CD14-positive monocyte (primary cell): ENCODE measurements around the gene SNX5. TPM values are rescaled to one million over a fixed set of nuclear protein-coding genes. Genes with fewer than 3 reads are reported as not detected.

Source experiments
- DNase-seq, 3 donors: peaks; one replicate each; pipeline ENCODE4 v3.0.0-alpha.2; 2011 to 2022
- H2AFZ ChIP-seq: 2 replicates; pipeline ENCODE4 v1.6.0; 2012; ENCODE audit warnings: mild to moderate bottlenecking, low read depth, low read length, inconsistent platforms; ENCODE audit not compliant: insufficient read depth, poor library complexity, severe bottlenecking
- H3K27ac ChIP-seq, 2 donors: 1 replicate in 1 of 2; 2 replicates in 1 of 2; pipeline ENCODE4 v1.5.1; 2012 to 2013; ENCODE audit warnings: low read length in 2 of 2, control low read depth in 1 of 2, inconsistent platforms in 1 of 2, low read depth in 1 of 2, mild to moderate bottlenecking in 1 of 2
- H3K27me3 ChIP-seq, 2 donors: one replicate each; pipeline versions ENCODE4 v1.6.0 to v1.6.1; 2011 to 2013; ENCODE audit warnings: low read length in 2 of 2; ENCODE audit not compliant: control insufficient read depth in 2 of 2, insufficient read depth in 2 of 2
- H3K36me3 ChIP-seq, 2 donors: replicated peaks in 1 of 2; 1 replicate in 1 of 2; 2 replicates in 1 of 2; pipeline versions ENCODE4 v1.5.1 to v1.6.1; 2012 to 2013; ENCODE audit warnings: low read length in 2 of 2, control low read depth in 1 of 2, inconsistent platforms in 1 of 2, mild to moderate bottlenecking in 1 of 2; ENCODE audit not compliant: insufficient read depth in 2 of 2, control insufficient read depth in 1 of 2
- H3K4me1 ChIP-seq, 2 donors: 1 replicate in 1 of 2; 2 replicates in 1 of 2; pipeline versions ENCODE4 v1.5.1 to v1.6.1; 2012 to 2013; ENCODE audit warnings: low read length in 2 of 2, control low read depth in 1 of 2, inconsistent platforms in 1 of 2, mild to moderate bottlenecking in 1 of 2, moderate library complexity in 1 of 2; ENCODE audit not compliant: insufficient read depth in 2 of 2, control insufficient read depth in 1 of 2
- H3K4me2 ChIP-seq: replicated peaks from 2 replicates; pipeline ENCODE3; 2012; ENCODE audit warnings: low read length, moderate library complexity, mild to moderate bottlenecking; ENCODE audit not compliant: poor library complexity, severe bottlenecking; ENCODE audit errors: extremely low read depth
- H3K4me3 ChIP-seq, 3 experiments: fragments of 200-600 bp in 1 of 3; sonication (generic) in 1 of 3; replicated peaks in 1 of 3; 1 replicate in 2 of 3; 2 replicates in 1 of 3; pipeline ENCODE4 v1.5.1; 2011 to 2013; ENCODE audit warnings: low read length in 3 of 3, mild to moderate bottlenecking in 3 of 3, control low read depth in 2 of 3, low read depth in 2 of 3, inconsistent platforms in 1 of 3, moderate library complexity in 1 of 3
- H3K79me2 ChIP-seq: 2 replicates; pipeline ENCODE4 v1.6.0; 2012; ENCODE audit warnings: mild to moderate bottlenecking, control low read depth, inconsistent platforms, low read length, moderate library complexity; ENCODE audit not compliant: insufficient read depth
- H3K9ac ChIP-seq: 2 replicates; pipeline ENCODE4 v1.6.0; 2017; ENCODE audit warnings: low read length, mild to moderate bottlenecking; ENCODE audit not compliant: insufficient read depth, poor library complexity, severe bottlenecking
- H3K9me3 ChIP-seq, 2 donors: replicated peaks in 1 of 2; 1 replicate in 1 of 2; 2 replicates in 1 of 2; pipeline versions ENCODE4 v1.5.1 to v1.6.1; 2012 to 2013; ENCODE audit warnings: low read length in 2 of 2, control low read depth in 1 of 2; ENCODE audit not compliant: control insufficient read depth in 1 of 2, insufficient read depth in 1 of 2
- H4K20me1 ChIP-seq: 2 replicates; pipeline ENCODE4 v1.6.0; 2012; ENCODE audit warnings: mild to moderate bottlenecking, low read length, control low read depth, moderate library complexity; ENCODE audit not compliant: insufficient read depth
- H3K27ac Mint-ChIP-seq, 7 donors: one replicate each; pipeline ENCODE4 v1.8.0; 2020; ENCODE audit warnings: mild to moderate bottlenecking in 7 of 7, mixed read lengths in 7 of 7, moderate library complexity in 6 of 7, inconsistent platforms in 2 of 7
- H3K27me3 Mint-ChIP-seq, 3 donors: one replicate each; pipeline ENCODE4 v1.8.0; 2021 to 2022; ENCODE audit warnings: low read depth in 3 of 3, mild to moderate bottlenecking in 3 of 3, mixed read lengths in 3 of 3, moderate library complexity in 3 of 3, inconsistent platforms in 1 of 3
- H3K36me3 Mint-ChIP-seq, 2 donors: one replicate each; pipeline ENCODE4 v1.8.0; 2020; ENCODE audit warnings: mixed read lengths in 2 of 2, inconsistent platforms in 1 of 2, mild to moderate bottlenecking in 1 of 2
- H3K4me1 Mint-ChIP-seq: one replicate; pipeline ENCODE4 v1.8.0; 2020; ENCODE audit warnings: mild to moderate bottlenecking, mixed read lengths
- H3K4me3 Mint-ChIP-seq, 2 donors: one replicate each; pipeline ENCODE4 v1.8.0; 2020; ENCODE audit warnings: mild to moderate bottlenecking in 2 of 2, mixed read lengths in 2 of 2, moderate library complexity in 1 of 2
- H3K9me3 Mint-ChIP-seq, 7 donors: one replicate each; pipeline ENCODE4 v1.8.0; 2020 to 2022; ENCODE audit warnings: mixed read lengths in 7 of 7, mild to moderate bottlenecking in 6 of 7, moderate library complexity in 6 of 7, inconsistent platforms in 2 of 7
- WGBS: methylation state at CpG from one replicate; pipeline ENCODE4 v1.1.5; 2013; ENCODE audit warnings: missing lambda C conversion rate; ENCODE audit not compliant: insufficient coverage; 5-methylcytosine and 5-hydroxymethylcytosine counted together
- intact Hi-C, 2 donors: fragments of 100-400 bp; cut with micrococcal nuclease; formaldehyde crosslinking; loops; one replicate each; pipeline versions ENCODE4 v1.15.0 to v1.15.1; 2023
- polyA plus RNA-seq, 3 donors: library from polyadenylated mRNA; depleted of rRNA in 1 of 3; unstranded in 2 of 3; stranded (reverse) in 1 of 3; fragments of 300-500 nt in 2 of 3; fragments of >200 nt in 1 of 3; fragmentation: Illumina TruSeq in 2 of 3; gene quantifications; 1 replicate in 2 of 3; 2 replicates in 1 of 3; pipeline ENCODE4 v1.2.3, GENCODE V29; 2012 to 2021
- TF ChIP-seq, protein P1 (sequence below): fragments of 200-600 bp; IDR thresholded peaks from one replicate; pipeline ENCODE4 v1.8.0; 2022; ENCODE audit warnings: antibody characterized with exemption, mild to moderate bottlenecking

Gene SNX5
- polyA plus RNA-seq, 3 donors = 55.6 to 83.8 (median 66.1) TPM

DNA sequence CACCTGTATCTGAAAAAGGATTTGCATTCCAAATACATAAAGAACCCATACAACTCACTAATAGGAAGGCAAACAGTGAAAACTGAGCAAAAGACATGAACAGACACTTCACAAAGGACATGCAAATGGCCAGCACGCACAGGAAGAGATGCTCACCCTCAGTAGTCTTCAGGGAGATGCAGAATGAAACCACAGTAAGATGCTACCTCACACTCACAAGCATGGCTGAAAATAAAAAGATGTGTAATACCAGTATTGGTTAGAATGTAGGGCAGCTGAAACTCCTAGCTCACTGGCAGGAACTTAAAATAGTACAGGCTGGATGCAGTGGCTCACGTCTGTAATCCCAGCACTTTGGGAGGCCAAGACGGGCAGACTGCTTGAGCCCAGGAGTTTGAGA is 64.6 kb downstream of the SNX5 start:
- Histone ChIP-seq H3K4me1 (no peaks in the 10 kb centered on the region), H3K27me3 (no peaks in the 10 kb centered on the region), H2AFZ (no peak overlapping the region), H3K4me3 (no peak overlapping the region), H3K36me3 (no peaks in the 10 kb centered on the region), H4K20me1 (no peaks in the 10 kb centered on the region), H3K9me3 (no peaks in the 10 kb centered on the region), H3K4me2 (no peak overlapping the region), H3K79me2 (no peaks in the 10 kb centered on the region), H3K27ac (no peak overlapping the region), H3K9ac (no peak overlapping the region)
- TF ChIP-seq, protein P1, sequence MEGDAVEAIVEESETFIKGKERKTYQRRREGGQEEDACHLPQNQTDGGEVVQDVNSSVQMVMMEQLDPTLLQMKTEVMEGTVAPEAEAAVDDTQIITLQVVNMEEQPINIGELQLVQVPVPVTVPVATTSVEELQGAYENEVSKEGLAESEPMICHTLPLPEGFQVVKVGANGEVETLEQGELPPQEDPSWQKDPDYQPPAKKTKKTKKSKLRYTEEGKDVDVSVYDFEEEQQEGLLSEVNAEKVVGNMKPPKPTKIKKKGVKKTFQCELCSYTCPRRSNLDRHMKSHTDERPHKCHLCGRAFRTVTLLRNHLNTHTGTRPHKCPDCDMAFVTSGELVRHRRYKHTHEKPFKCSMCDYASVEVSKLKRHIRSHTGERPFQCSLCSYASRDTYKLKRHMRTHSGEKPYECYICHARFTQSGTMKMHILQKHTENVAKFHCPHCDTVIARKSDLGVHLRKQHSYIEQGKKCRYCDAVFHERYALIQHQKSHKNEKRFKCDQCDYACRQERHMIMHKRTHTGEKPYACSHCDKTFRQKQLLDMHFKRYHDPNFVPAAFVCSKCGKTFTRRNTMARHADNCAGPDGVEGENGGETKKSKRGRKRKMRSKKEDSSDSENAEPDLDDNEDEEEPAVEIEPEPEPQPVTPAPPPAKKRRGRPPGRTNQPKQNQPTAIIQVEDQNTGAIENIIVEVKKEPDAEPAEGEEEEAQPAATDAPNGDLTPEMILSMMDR = no peak
- no CpG with 5 or more reads among the region's 3 CpGs for WGBS
- DNase-seq = no peak
- no peak overlapping the region for H3K4me3 Mint-ChIP-seq
- no peaks in the 10 kb centered on the region for H3K9me3 Mint-ChIP-seq
- H3K4me1 Mint-ChIP-seq = no peaks in the 10 kb centered on the region
- no peaks in the 10 kb centered on the region for H3K36me3 Mint-ChIP-seq
- peaks cover 0 to 2% (median 2%) of the 10 kb centered on the region in 3 donors for H3K27me3 Mint-ChIP-seq
- intact Hi-C loops = no loop called here
- peak overlapping the region in 1 of 7 donors; percentile 55 for H3K27ac Mint-ChIP-seq

DNA sequence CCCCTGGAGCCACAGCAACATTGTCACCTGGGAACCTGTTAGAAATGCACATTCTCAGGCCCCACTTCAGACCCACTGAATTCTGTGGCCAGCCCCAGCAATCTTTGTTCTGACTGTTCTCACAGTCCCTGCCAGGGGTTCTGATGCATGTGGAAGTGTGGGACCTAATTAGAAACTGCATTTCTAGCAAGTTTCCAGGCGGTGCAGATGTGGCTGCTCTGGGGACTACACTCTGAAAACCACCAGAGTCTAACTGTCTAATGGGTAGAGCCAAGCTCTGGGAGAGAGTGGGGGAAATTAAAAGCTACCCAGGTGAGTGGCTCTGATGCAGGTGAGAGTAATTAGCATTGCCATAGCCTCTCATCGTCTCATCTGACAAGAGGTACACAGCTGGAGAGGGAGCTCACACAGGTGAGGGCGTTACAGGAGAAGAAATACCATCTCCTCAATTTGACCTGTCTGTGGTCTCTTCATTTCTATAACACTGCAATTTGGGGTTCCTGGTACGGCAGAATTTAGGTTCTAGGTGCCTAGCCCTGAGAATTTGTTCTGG is 66.0 kb downstream of the SNX5 start:
- H3K9me3 Mint-ChIP-seq = no peaks in the 10 kb centered on the region
- Histone ChIP-seq H3K27ac (no peak overlapping the region), H3K79me2 (no peaks in the 10 kb centered on the region), H4K20me1 (no peaks in the 10 kb centered on the region), H3K36me3 (no peaks in the 10 kb centered on the region), H3K4me2 (no peak overlapping the region), H3K4me3 (no peak overlapping the region), H3K9me3 (no peaks in the 10 kb centered on the region), H3K27me3 (peaks cover 0 to 3% of the 10 kb centered on the region in 2 donors), H3K4me1 (no peaks in the 10 kb centered on the region), H2AFZ (no peak overlapping the region), H3K9ac (no peak overlapping the region)
- H3K4me3 Mint-ChIP-seq = no peak overlapping the region
- peaks cover 0 to 2% (median 2%) of the 10 kb centered on the region in 3 donors for H3K27me3 Mint-ChIP-seq
- intact Hi-C loops = no loop called here
- no peak overlapping the region for H3K27ac Mint-ChIP-seq
- DNase-seq = no peak
- H3K4me1 Mint-ChIP-seq = no peaks in the 10 kb centered on the region
- TF ChIP-seq, protein P1 = no peak
- 64% methylated on average over 1 of the region's 4 CpGs for WGBS
- no peaks in the 10 kb centered on the region for H3K36me3 Mint-ChIP-seq
